Esophagus muscularis mucosa (tissue), 4 donors: Measurements from ENCODE around the gene SMCO4. TPM values are rescaled to one million over a fixed set of nuclear protein-coding genes. Genes with fewer than 3 reads are reported as not detected.

Experiments used
- DNase-seq: peaks from one replicate; pipeline ENCODE4 v3.0.0-alpha.2; 2017; ENCODE audit errors: extremely low spot score
- H3K27ac ChIP-seq, 4 donors: fragments of 200-600 bp; sonication (generic); replicated peaks in 1 of 4; 1 replicate in 3 of 4; 2 replicates in 1 of 4; pipeline ENCODE4 v1.5.1; 2016 to 2019; ENCODE audit warnings: mild to moderate bottlenecking in 1 of 4
- H3K27me3 ChIP-seq, 4 donors: fragments of 200-600 bp; sonication (generic); one replicate each; pipeline versions ENCODE4 v1.5.1 to v1.6.0; 2016 to 2019
- H3K36me3 ChIP-seq, 4 donors: fragments of 200-600 bp; sonication (generic); one replicate each; pipeline ENCODE4 v1.5.1; 2016 to 2019
- H3K4me1 ChIP-seq, 4 donors: fragments of 200-600 bp; sonication (generic); one replicate each; pipeline ENCODE4 v1.5.1; 2016 to 2019
- H3K4me3 ChIP-seq, 4 donors: fragments of 200-600 bp; sonication (generic); 1 replicate in 2 of 4; 2 replicates in 2 of 4; pipeline ENCODE4 v1.5.1; 2016 to 2019; ENCODE audit warnings: mild to moderate bottlenecking in 4 of 4, moderate library complexity in 1 of 4
- H3K9me3 ChIP-seq, 4 donors: fragments of 200-600 bp; sonication (generic); 1 replicate in 3 of 4; 2 replicates in 1 of 4; pipeline ENCODE4 v1.5.1; 2016 to 2019
- EP300 ChIP-seq: sonication (generic); formaldehyde crosslinking; IDR thresholded peaks from one replicate; pipeline ENCODE4 v1.6.1; 2017; ENCODE audit warnings: antibody characterized with exemption
- POLR2A ChIP-seq: fragments of 450-650 bp; IDR thresholded peaks from one replicate; pipeline ENCODE4 v1.6.1; 2017; ENCODE audit warnings: antibody characterized with exemption, moderate library complexity, mild to moderate bottlenecking, low read depth
- POLR2AphosphoS5 ChIP-seq, 2 donors: sonication (generic); formaldehyde crosslinking; IDR thresholded peaks; one replicate each; pipeline ENCODE4 v1.6.1; 2017; ENCODE audit warnings: antibody characterized with exemption in 2 of 2
- WGBS: methylation state at CpG from one replicate; pipeline ENCODE4 v1.1.5; 2018; 5-methylcytosine and 5-hydroxymethylcytosine counted together
- intact Hi-C: fragments of 100-400 bp; cut with DNase I; formaldehyde crosslinking; loops from one replicate; pipeline ENCODE4 v1.15.1; 2023
- total RNA-seq, 4 donors: library from RNA; depleted of rRNA; stranded (reverse); fragments of >200 nt; gene quantifications; one replicate each; pipeline versions ENCODE4 v1.1.0 to v1.2.1, GENCODE V29; 2016
- TF ChIP-seq, protein P1 (sequence below), 3 experiments: fragments of 200-600 bp in 2 of 3; fragments of 450-650 bp in 1 of 3; sonication (generic) in 2 of 3; IDR thresholded peaks; one replicate each; pipeline ENCODE4 v1.5.1; 2017 to 2019; ENCODE audit warnings: antibody characterized with exemption in 3 of 3, mild to moderate bottlenecking in 2 of 3, moderate library complexity in 1 of 3

Gene SMCO4
- total RNA-seq, 4 donors from 2014 or later, result 6.2 to 18.6 (median 10.3) TPM

DNA sequence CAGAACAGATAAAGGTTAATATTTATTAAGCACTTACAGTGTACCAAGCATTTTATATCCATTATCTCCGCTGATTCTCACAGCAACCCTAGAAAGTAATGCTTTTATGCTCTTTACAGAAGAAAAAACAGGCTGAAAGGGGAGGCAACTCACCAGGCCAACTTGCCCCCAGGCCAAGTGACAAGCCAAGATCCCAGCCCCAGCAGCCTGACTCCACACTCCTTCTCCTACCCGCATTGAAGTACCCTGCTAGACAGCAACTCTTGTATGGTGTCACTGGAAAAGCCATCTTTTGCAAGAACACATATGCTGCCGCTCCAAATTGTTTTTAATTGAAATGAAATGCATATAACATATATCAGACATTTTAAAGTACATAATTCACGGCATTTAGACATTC, 25.6 kb downstream of the SMCO4 start:
- TF ChIP-seq POLR2A, result no peak
- TF ChIP-seq EP300, result no peak
- TF ChIP-seq, protein P1, sequence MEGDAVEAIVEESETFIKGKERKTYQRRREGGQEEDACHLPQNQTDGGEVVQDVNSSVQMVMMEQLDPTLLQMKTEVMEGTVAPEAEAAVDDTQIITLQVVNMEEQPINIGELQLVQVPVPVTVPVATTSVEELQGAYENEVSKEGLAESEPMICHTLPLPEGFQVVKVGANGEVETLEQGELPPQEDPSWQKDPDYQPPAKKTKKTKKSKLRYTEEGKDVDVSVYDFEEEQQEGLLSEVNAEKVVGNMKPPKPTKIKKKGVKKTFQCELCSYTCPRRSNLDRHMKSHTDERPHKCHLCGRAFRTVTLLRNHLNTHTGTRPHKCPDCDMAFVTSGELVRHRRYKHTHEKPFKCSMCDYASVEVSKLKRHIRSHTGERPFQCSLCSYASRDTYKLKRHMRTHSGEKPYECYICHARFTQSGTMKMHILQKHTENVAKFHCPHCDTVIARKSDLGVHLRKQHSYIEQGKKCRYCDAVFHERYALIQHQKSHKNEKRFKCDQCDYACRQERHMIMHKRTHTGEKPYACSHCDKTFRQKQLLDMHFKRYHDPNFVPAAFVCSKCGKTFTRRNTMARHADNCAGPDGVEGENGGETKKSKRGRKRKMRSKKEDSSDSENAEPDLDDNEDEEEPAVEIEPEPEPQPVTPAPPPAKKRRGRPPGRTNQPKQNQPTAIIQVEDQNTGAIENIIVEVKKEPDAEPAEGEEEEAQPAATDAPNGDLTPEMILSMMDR (IDR thresholded peaks at IDR 0.05), result no peak
- no peak for TF ChIP-seq POLR2AphosphoS5 (IDR thresholded peaks at IDR 0.05)
- Histone ChIP-seq H3K9me3 (no peaks in the 10 kb centered on the region), H3K4me3 (no peak overlapping the region), H3K4me1 (peaks cover 0 to 7% (median 3%) of the 10 kb centered on the region in 4 donors), H3K27ac (no peak overlapping the region), H3K36me3 (no peaks in the 10 kb centered on the region), H3K27me3 (no peaks in the 10 kb centered on the region)
- no peak for DNase-seq
- intact Hi-C loops, result no loop called here
- WGBS, result 96% methylated on average over 4 of the region's 4 CpGs

DNA sequence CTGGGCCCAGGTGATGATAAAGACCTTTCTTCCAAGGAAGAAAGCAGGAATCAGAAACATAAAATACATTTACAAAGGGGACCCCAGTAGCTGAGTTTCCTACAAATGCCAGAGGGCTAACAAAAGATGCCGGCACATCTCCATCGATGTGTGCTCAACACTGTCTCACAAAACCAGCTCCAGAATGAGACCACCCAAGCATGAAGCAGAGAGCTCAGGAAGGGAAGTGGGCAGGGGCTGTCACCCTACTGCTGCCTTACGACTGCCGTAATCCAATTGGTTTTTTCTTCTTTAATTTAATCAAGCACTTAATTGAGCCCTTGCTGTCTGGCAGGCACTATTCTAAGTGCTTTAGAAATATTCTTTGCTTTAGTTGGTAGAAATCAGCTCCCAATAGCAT, 26.1 kb downstream of the SMCO4 start:
- 90% methylated on average over 4 of the region's 4 CpGs for WGBS
- Histone ChIP-seq H3K27me3 (no peaks in the 10 kb centered on the region), H3K4me3 (no peak overlapping the region), H3K9me3 (no peaks in the 10 kb centered on the region), H3K4me1 (peaks cover 0 to 7% (median 3%) of the 10 kb centered on the region in 4 donors), H3K27ac (no peak overlapping the region), H3K36me3 (no peaks in the 10 kb centered on the region)
- TF ChIP-seq, protein P1 (IDR thresholded peaks at IDR 0.05), result no peak
- TF ChIP-seq EP300, result no peak
- TF ChIP-seq POLR2AphosphoS5 (IDR thresholded peaks at IDR 0.05), result no peak
- no peak for TF ChIP-seq POLR2A
- intact Hi-C loops, result no loop called here
- no peak for DNase-seq

- DNase-seq, result no peak
- 79% methylated on average over 5 of the region's 5 CpGs for WGBS
- peaks cover 0 to 7% (median 3%) of the 10 kb centered on the region in 4 donors for H3K4me1 ChIP-seq
- no peaks in the 10 kb centered on the region for H3K27me3 ChIP-seq
- H3K4me3 ChIP-seq, result no peak overlapping the region
- intact Hi-C loops, result no loop called here
- H3K36me3 ChIP-seq, result no peaks in the 10 kb centered on the region
- H3K27ac ChIP-seq, result no peak overlapping the region
- TF ChIP-seq, protein P1 (IDR thresholded peaks at IDR 0.05), result no peak
- no peak for TF ChIP-seq POLR2AphosphoS5 (IDR thresholded peaks at IDR 0.05)
- TF ChIP-seq EP300, result no peak
- TF ChIP-seq POLR2A, result no peak
- H3K9me3 ChIP-seq, result no peaks in the 10 kb centered on the region
These were observed 27.7 kb downstream of the SMCO4 start for GRCh38 chr11:93515441-93516025.

- Histone ChIP-seq H3K4me3 (no peak overlapping the region), H3K4me1 (peaks cover 0 to 7% (median 3%) of the 10 kb centered on the region in 4 donors), H3K27me3 (no peaks in the 10 kb centered on the region), H3K36me3 (no peaks in the 10 kb centered on the region), H3K9me3 (no peaks in the 10 kb centered on the region), H3K27ac (no peak overlapping the region)
- intact Hi-C loops, result no loop called here
- no peak for DNase-seq
- TF ChIP-seq POLR2AphosphoS5 (IDR thresholded peaks at IDR 0.05) (no peak), EP300 (no peak), POLR2A (no peak)
- TF ChIP-seq, protein P1 (IDR thresholded peaks at IDR 0.05), result no peak
- 90% methylated on average over 4 of the region's 4 CpGs for WGBS
These were observed 28.5 kb downstream of the SMCO4 start for GRCh38 chr11:93514712-93515111.

DNA sequence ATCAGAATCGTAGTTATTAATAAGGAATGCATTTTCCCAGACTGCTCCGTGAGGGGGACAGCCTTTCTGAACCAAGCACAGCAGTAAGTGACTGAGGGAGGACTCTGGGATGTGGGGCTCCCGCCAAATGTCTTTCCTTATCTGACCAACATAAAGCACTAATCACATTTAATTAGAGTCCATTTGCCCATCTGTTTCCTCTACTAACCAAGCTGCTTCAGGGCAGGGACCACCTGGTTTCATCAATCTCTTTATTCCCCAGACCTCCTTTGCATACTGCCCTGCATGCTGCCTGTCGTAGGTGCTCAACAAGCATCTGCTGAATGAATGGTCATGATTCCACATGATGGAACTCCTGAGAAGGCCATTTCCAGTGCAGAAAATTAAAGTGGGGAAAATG, 29.4 kb downstream of the SMCO4 start:
- TF ChIP-seq POLR2A, result no peak
- TF ChIP-seq POLR2AphosphoS5 (IDR thresholded peaks at IDR 0.05), result no peak
- TF ChIP-seq, protein P1 (IDR thresholded peaks at IDR 0.05), result no peak
- no peak for TF ChIP-seq EP300
- intact Hi-C loops, result no loop called here
- DNase-seq, result no peak
- whole genome bisulfite sequencing, result 77% methylated on average over 4 of the region's 4 CpGs
- H3K27me3 ChIP-seq, result no peaks in the 10 kb centered on the region
- no peak overlapping the region for H3K27ac ChIP-seq
- H3K4me3 ChIP-seq, result no peak overlapping the region
- no peaks in the 10 kb centered on the region for H3K36me3 ChIP-seq
- no peaks in the 10 kb centered on the region for H3K9me3 ChIP-seq
- H3K4me1 ChIP-seq, result peaks cover 0 to 7% (median 3%) of the 10 kb centered on the region in 4 donors
